ENCODE results near the gene PMM2.

DNA sequence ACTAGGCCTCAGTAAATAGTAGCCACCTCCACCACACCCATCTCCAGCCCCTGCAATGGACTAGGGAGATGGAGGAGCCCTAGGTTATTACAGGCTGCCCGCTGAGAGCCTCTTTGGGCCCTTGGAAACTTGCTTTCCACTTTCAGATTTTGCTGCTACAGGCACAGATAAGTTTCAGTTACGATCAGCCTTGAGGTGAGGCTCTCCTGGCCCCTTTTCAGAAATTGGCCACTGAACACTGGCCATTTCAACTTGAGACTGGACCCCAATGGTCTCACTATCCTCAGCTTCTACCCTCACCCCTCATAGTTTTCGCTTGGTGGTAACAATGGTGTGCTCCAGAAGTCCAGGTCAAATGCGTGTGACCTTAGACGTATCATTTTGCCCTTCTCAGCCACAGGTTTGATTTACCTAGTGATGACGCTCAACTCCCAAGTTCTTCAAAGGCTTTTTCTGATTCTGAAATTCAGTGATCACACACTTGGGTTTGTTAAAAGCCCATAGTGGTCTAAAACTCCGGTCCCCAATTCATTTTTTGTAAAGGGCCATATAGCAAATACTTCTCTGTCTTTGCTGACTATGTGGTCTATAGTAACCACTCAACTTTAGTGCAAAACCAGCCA, 1.0 kb downstream of the PMM2 start:
- TF ChIP-seq, protein P1, sequence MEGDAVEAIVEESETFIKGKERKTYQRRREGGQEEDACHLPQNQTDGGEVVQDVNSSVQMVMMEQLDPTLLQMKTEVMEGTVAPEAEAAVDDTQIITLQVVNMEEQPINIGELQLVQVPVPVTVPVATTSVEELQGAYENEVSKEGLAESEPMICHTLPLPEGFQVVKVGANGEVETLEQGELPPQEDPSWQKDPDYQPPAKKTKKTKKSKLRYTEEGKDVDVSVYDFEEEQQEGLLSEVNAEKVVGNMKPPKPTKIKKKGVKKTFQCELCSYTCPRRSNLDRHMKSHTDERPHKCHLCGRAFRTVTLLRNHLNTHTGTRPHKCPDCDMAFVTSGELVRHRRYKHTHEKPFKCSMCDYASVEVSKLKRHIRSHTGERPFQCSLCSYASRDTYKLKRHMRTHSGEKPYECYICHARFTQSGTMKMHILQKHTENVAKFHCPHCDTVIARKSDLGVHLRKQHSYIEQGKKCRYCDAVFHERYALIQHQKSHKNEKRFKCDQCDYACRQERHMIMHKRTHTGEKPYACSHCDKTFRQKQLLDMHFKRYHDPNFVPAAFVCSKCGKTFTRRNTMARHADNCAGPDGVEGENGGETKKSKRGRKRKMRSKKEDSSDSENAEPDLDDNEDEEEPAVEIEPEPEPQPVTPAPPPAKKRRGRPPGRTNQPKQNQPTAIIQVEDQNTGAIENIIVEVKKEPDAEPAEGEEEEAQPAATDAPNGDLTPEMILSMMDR (IDR thresholded peaks at IDR 0.05): no peak
- TF ChIP-seq ZBTB21 (CRISPR knock-in tag; IDR thresholded peaks at IDR 0.05; ENCODE audit: borderline replicate concordance): no peak
- TF ChIP-seq, protein P2, sequence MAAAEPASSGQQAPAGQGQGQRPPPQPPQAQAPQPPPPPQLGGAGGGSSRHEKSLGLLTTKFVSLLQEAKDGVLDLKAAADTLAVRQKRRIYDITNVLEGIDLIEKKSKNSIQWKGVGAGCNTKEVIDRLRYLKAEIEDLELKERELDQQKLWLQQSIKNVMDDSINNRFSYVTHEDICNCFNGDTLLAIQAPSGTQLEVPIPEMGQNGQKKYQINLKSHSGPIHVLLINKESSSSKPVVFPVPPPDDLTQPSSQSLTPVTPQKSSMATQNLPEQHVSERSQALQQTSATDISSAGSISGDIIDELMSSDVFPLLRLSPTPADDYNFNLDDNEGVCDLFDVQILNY (CRISPR knock-in tag; IDR thresholded peaks at IDR 0.05): no peak
